GM23248 (cell line): ENCODE results near the gene CAPN9.

Experiments used
- EZH2 ChIP-seq: fragments of 200-600 bp; sonication (generic); IDR thresholded peaks from 2 replicates; pipeline ENCODE4 v1.6.1; 2018; ENCODE audit warnings: antibody characterized with exemption, mild to moderate bottlenecking; ENCODE audit not compliant: insufficient read depth, poor library complexity, severe bottlenecking
- EZH2phosphoT487 ChIP-seq: fragments of 200-600 bp; sonication (generic); IDR thresholded peaks from 2 replicates; pipeline ENCODE4 v1.6.1; 2018; ENCODE audit warnings: antibody characterized with exemption, moderate library complexity, mild to moderate bottlenecking, low read depth; ENCODE audit not compliant: insufficient read depth

GRCh38 chr1:230706020-230706699 lies 41.0 kb upstream of the CAPN9 start:
- TF ChIP-seq EZH2 (no peak), EZH2phosphoT487 (no peak)
